22Rv1 (cell line): ENCODE measurements around the gene CA10.

ENCODE experiments used
- ZFX ChIP-seq: fragments of 450-650 bp; IDR thresholded peaks from 2 replicates; pipeline ENCODE4 v1.6.1; 2017; ENCODE audit warnings: antibody characterized with exemption, borderline replicate concordance
- TF ChIP-seq, protein P1 (sequence below): fragments of 450-650 bp; IDR thresholded peaks from 2 replicates; pipeline ENCODE4 v1.5.1; 2017; ENCODE audit warnings: mild to moderate bottlenecking

- TF ChIP-seq, protein P1, sequence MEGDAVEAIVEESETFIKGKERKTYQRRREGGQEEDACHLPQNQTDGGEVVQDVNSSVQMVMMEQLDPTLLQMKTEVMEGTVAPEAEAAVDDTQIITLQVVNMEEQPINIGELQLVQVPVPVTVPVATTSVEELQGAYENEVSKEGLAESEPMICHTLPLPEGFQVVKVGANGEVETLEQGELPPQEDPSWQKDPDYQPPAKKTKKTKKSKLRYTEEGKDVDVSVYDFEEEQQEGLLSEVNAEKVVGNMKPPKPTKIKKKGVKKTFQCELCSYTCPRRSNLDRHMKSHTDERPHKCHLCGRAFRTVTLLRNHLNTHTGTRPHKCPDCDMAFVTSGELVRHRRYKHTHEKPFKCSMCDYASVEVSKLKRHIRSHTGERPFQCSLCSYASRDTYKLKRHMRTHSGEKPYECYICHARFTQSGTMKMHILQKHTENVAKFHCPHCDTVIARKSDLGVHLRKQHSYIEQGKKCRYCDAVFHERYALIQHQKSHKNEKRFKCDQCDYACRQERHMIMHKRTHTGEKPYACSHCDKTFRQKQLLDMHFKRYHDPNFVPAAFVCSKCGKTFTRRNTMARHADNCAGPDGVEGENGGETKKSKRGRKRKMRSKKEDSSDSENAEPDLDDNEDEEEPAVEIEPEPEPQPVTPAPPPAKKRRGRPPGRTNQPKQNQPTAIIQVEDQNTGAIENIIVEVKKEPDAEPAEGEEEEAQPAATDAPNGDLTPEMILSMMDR: no peak
- TF ChIP-seq ZFX: no peak
These were observed 331.4 kb downstream of the CA10 start for GRCh38 chr17:51827140-51827539.
